ENCODE results near the gene FAM107B. TPM values are rescaled to one million over a fixed set of nuclear protein-coding genes. Genes with fewer than 3 reads are reported as not detected.

FAM107B gene
- total RNA-seq, 3 donors from 2014 or later: 104 to 131 (median 114) TPM

GRCh38 chr10:14800397-14800796 is 25.7 kb upstream of the FAM107B start:
- H3K4me3 Mint-ChIP-seq: no peak overlapping the region
- ATAC-seq (no peak), DNase-seq (no peak)
- H3K36me3 Mint-ChIP-seq (ENCODE audit: insufficient read depth): no peaks in the 10 kb centered on the region
- H3K9me3 Mint-ChIP-seq: no peaks in the 10 kb centered on the region
- no peaks in the 10 kb centered on the region for H3K27me3 Mint-ChIP-seq (ENCODE audit: low read depth)
- H3K4me1 Mint-ChIP-seq (ENCODE audit: low read depth): peaks cover 1% of the 10 kb centered on the region

- H3K4me3 Mint-ChIP-seq: no peak overlapping the region
- ATAC-seq (no peak), DNase-seq (no peak)
- H3K27me3 Mint-ChIP-seq (ENCODE audit: low read depth): no peaks in the 10 kb centered on the region
- peaks cover 1% of the 10 kb centered on the region for H3K4me1 Mint-ChIP-seq (ENCODE audit: low read depth)
- H3K36me3 Mint-ChIP-seq (ENCODE audit: insufficient read depth): no peaks in the 10 kb centered on the region
- H3K9me3 Mint-ChIP-seq: no peaks in the 10 kb centered on the region
Observed at GRCh38 chr10:14798636-14799035, 23.9 kb upstream of the FAM107B start.

GRCh38 chr10:14787938-14788337 is 13.2 kb upstream of the FAM107B start:
- no peaks in the 10 kb centered on the region for H3K4me1 Mint-ChIP-seq (ENCODE audit: low read depth)
- H3K9me3 Mint-ChIP-seq: peaks cover 10% of the 10 kb centered on the region
- no peaks in the 10 kb centered on the region for H3K36me3 Mint-ChIP-seq (ENCODE audit: insufficient read depth)
- no peaks in the 10 kb centered on the region for H3K27me3 Mint-ChIP-seq (ENCODE audit: low read depth)
- H3K4me3 Mint-ChIP-seq: no peak overlapping the region
- ATAC-seq (no peak), DNase-seq (no peak)

GRCh38 chr10:14784459-14785055 is 9.9 kb upstream of the FAM107B start:
- ATAC-seq: no peak
- H3K36me3 Mint-ChIP-seq (ENCODE audit: insufficient read depth): no peaks in the 10 kb centered on the region
- no peak overlapping the region for H3K4me3 Mint-ChIP-seq

GRCh38 chr10:14782691-14783363 is 8.1 kb upstream of the FAM107B start:
- Mint-ChIP-seq H3K4me3 (no peak overlapping the region), H3K9me3 (peaks cover 10% of the 10 kb centered on the region), H3K4me1 (ENCODE audit: low read depth) (peaks cover 6% of the 10 kb centered on the region), H3K27me3 (ENCODE audit: low read depth) (no peaks in the 10 kb centered on the region), H3K36me3 (ENCODE audit: insufficient read depth) (no peaks in the 10 kb centered on the region)
- DNase-seq: no peak
- ATAC-seq: peak; percentile 50 to 51

More at GRCh38 chr10:14784459-14785055, 9.9 kb upstream of the FAM107B start:
- H3K4me1 Mint-ChIP-seq (ENCODE audit: low read depth): peaks cover 6% of the 10 kb centered on the region
- H3K9me3 Mint-ChIP-seq: peaks cover 10% of the 10 kb centered on the region
- no peaks in the 10 kb centered on the region for H3K27me3 Mint-ChIP-seq (ENCODE audit: low read depth)
- DNase-seq: no peak

GRCh38 chr10:14781763-14782162 is 7.1 kb upstream of the FAM107B start:
- Mint-ChIP-seq H3K27me3 (ENCODE audit: low read depth) (no peaks in the 10 kb centered on the region), H3K4me3 (no peak overlapping the region), H3K4me1 (ENCODE audit: low read depth) (peaks cover 6% of the 10 kb centered on the region), H3K9me3 (peaks cover 10% of the 10 kb centered on the region), H3K36me3 (ENCODE audit: insufficient read depth) (no peaks in the 10 kb centered on the region)
- no peak for ATAC-seq
- no peak for DNase-seq

- H3K4me1 Mint-ChIP-seq (ENCODE audit: low read depth): peaks cover 6% of the 10 kb centered on the region
- H3K36me3 Mint-ChIP-seq (ENCODE audit: insufficient read depth): no peaks in the 10 kb centered on the region
- ATAC-seq (no peak), DNase-seq (no peak)
- no peaks in the 10 kb centered on the region for H3K9me3 Mint-ChIP-seq
- H3K27me3 Mint-ChIP-seq (ENCODE audit: low read depth): no peaks in the 10 kb centered on the region
- no peak overlapping the region for H3K4me3 Mint-ChIP-seq
Observed at GRCh38 chr10:14779001-14779651, 4.4 kb upstream of the FAM107B start.

GRCh38 chr10:14776546-14776945 is 1.8 kb upstream of the FAM107B start:
- peaks cover 2% of the 10 kb centered on the region for H3K4me1 Mint-ChIP-seq (ENCODE audit: low read depth)
- no peaks in the 10 kb centered on the region for H3K9me3 Mint-ChIP-seq
- no peak overlapping the region for H3K4me3 Mint-ChIP-seq
- DNase-seq: no peak
- H3K36me3 Mint-ChIP-seq (ENCODE audit: insufficient read depth): no peaks in the 10 kb centered on the region
- H3K27me3 Mint-ChIP-seq (ENCODE audit: low read depth): no peaks in the 10 kb centered on the region
- no peak for ATAC-seq

GRCh38 chr10:14775656-14776055 is 959 bp upstream of the FAM107B start:
- Mint-ChIP-seq H3K4me1 (ENCODE audit: low read depth) (peaks cover 2% of the 10 kb centered on the region), H3K27me3 (ENCODE audit: low read depth) (no peaks in the 10 kb centered on the region), H3K4me3 (no peak overlapping the region), H3K36me3 (ENCODE audit: insufficient read depth) (no peaks in the 10 kb centered on the region), H3K9me3 (no peaks in the 10 kb centered on the region)
- no peak for ATAC-seq
- DNase-seq: no peak

GRCh38 chr10:14774214-14774580 is 500 bp downstream of the FAM107B start:
- Mint-ChIP-seq H3K36me3 (ENCODE audit: insufficient read depth) (no peaks in the 10 kb centered on the region), H3K4me3 (no peak overlapping the region), H3K4me1 (ENCODE audit: low read depth) (peaks cover 2% of the 10 kb centered on the region), H3K27me3 (ENCODE audit: low read depth) (no peaks in the 10 kb centered on the region), H3K9me3 (no peaks in the 10 kb centered on the region)
- ATAC-seq (no peak), DNase-seq (no peak)

- ATAC-seq: no peak
- no peak for DNase-seq
- no peaks in the 10 kb centered on the region for H3K27me3 Mint-ChIP-seq (ENCODE audit: low read depth)
- no peaks in the 10 kb centered on the region for H3K36me3 Mint-ChIP-seq (ENCODE audit: insufficient read depth)
- no peak overlapping the region for H3K4me3 Mint-ChIP-seq
- H3K4me1 Mint-ChIP-seq (ENCODE audit: low read depth): peaks cover 2% of the 10 kb centered on the region
- H3K9me3 Mint-ChIP-seq: no peaks in the 10 kb centered on the region
Observed at GRCh38 chr10:14773551-14774213, 1.0 kb downstream of the FAM107B start.

GRCh38 chr10:14772399-14772798 is 2.3 kb downstream of the FAM107B start:
- Mint-ChIP-seq H3K27me3 (ENCODE audit: low read depth) (no peaks in the 10 kb centered on the region), H3K9me3 (no peaks in the 10 kb centered on the region), H3K4me1 (ENCODE audit: low read depth) (peaks cover 2% of the 10 kb centered on the region), H3K36me3 (ENCODE audit: insufficient read depth) (no peaks in the 10 kb centered on the region), H3K4me3 (no peak overlapping the region)
- ATAC-seq: no peak
- DNase-seq: no peak

GRCh38 chr10:14770927-14771326 is 3.8 kb downstream of the FAM107B start:
- DNase-seq: no peak
- Mint-ChIP-seq H3K36me3 (ENCODE audit: insufficient read depth) (no peaks in the 10 kb centered on the region), H3K27me3 (ENCODE audit: low read depth) (no peaks in the 10 kb centered on the region), H3K4me3 (no peak overlapping the region), H3K9me3 (no peaks in the 10 kb centered on the region), H3K4me1 (ENCODE audit: low read depth) (peaks cover 2% of the 10 kb centered on the region)
- ATAC-seq: no peak

- Mint-ChIP-seq H3K9me3 (no peaks in the 10 kb centered on the region), H3K4me3 (no peak overlapping the region), H3K4me1 (ENCODE audit: low read depth) (peaks cover 9% of the 10 kb centered on the region), H3K36me3 (ENCODE audit: insufficient read depth) (no peaks in the 10 kb centered on the region), H3K27me3 (ENCODE audit: low read depth) (no peaks in the 10 kb centered on the region)
- no peak for ATAC-seq
- DNase-seq: no peak
Observed at GRCh38 chr10:14761372-14761771, 13.3 kb downstream of the FAM107B start.

Data from activated T-cell treated with anti-CD3 and anti-CD28 coated beads, Interleukin-2, amount 50 U/mL, for 4 hours (primary cell).